Body of pancreas (tissue), 4 donors: ENCODE measurements around the gene TCF7L1. TPM values are rescaled to one million over a fixed set of nuclear protein-coding genes. Genes with fewer than 3 reads are reported as not detected.

Experiments
- ATAC-seq: fragments of 150-250 bp; one replicate; pipeline ENCODE4 v1.9.1; 2016
- DNase-seq, 4 donors: peaks; one replicate each; pipeline ENCODE4 v3.0.0-alpha.2; 2019
- H3K27ac ChIP-seq, 4 donors: fragments of 200-600 bp; sonication (generic); 1 replicate in 3 of 4; 2 replicates in 1 of 4; pipeline versions ENCODE4 v1.5.1 to v1.6.1; 2016 to 2019; ENCODE audit warnings: mild to moderate bottlenecking in 1 of 4, mixed read lengths in 1 of 4, moderate library complexity in 1 of 4
- H3K27me3 ChIP-seq, 2 donors: fragments of 200-600 bp; sonication (generic); one replicate each; pipeline ENCODE4 v1.6.0; 2016; ENCODE audit warnings: mild to moderate bottlenecking in 1 of 2
- H3K36me3 ChIP-seq, 2 donors: fragments of 200-600 bp; sonication (generic); replicated peaks in 1 of 2; 2 replicates each; pipeline ENCODE4 v1.5.1; 2016; ENCODE audit warnings: low read depth in 2 of 2; ENCODE audit not compliant: insufficient read depth in 1 of 2
- H3K4me1 ChIP-seq: fragments of 200-600 bp; sonication (generic); one replicate; pipeline ENCODE4 v1.6.0; 2016
- H3K4me3 ChIP-seq, 2 donors: fragments of 200-600 bp; sonication (generic); 1 replicate in 1 of 2; 2 replicates in 1 of 2; pipeline ENCODE4 v1.5.1; 2016 to 2019
- H3K9me3 ChIP-seq, 3 donors: fragments of 200-600 bp; sonication (generic); 1 replicate in 2 of 3; 2 replicates in 1 of 3; pipeline ENCODE4 v1.5.1; 2016
- CTCF ChIP-seq, 7 experiments: fragments of 450-650 bp in 4 of 7; fragments of 200-600 bp in 3 of 7; sonication (generic) in 3 of 7; IDR thresholded peaks; one replicate each; pipeline ENCODE4 v1.5.1; 2016 to 2019; ENCODE audit warnings: antibody characterized with exemption in 7 of 7
- POLR2A ChIP-seq, 3 donors: fragments of 450-650 bp; IDR thresholded peaks; one replicate each; pipeline ENCODE4 v1.6.1; 2016; ENCODE audit warnings: antibody characterized with exemption in 3 of 3, mild to moderate bottlenecking in 2 of 3
- WGBS, 2 donors: methylation state at CpG; one replicate each; pipeline ENCODE4 v1.1.5; 2017; 5-methylcytosine and 5-hydroxymethylcytosine counted together
- intact Hi-C: fragments of 100-400 bp; cut with DNase I; formaldehyde crosslinking; loops from one replicate; pipeline ENCODE4 v1.15.1; 2023
- total RNA-seq, 2 donors: library from RNA; depleted of rRNA; stranded (reverse); fragments of >200 nt; gene quantifications; one replicate each; pipeline ENCODE4 v1.1.0, GENCODE V29; 2016

The TCF7L1 gene
- total RNA-seq, 2 donors from 2014 or later = 2.1 to 4.3 TPM

- 76 to 82% methylated on average over 2 of the region's 2 CpGs for WGBS, 2 donors
- Histone ChIP-seq H3K4me3 (no peak overlapping the region), H3K9me3 (no peaks in the 10 kb centered on the region), H3K27ac (no peak overlapping the region), H3K36me3 (no peaks in the 10 kb centered on the region), H3K4me1 (no peaks in the 10 kb centered on the region), H3K27me3 (no peaks in the 10 kb centered on the region)
- no peak for TF ChIP-seq POLR2A (IDR thresholded peaks at IDR 0.05)
- TF ChIP-seq CTCF (IDR thresholded peaks at IDR 0.05) = no peak
- intact Hi-C loops = no loop called here
- DNase-seq = no peak
- ATAC-seq = no peak
These were observed 145.2 kb downstream of the TCF7L1 start for GRCh38 chr2:85278361-85278760.

DNA sequence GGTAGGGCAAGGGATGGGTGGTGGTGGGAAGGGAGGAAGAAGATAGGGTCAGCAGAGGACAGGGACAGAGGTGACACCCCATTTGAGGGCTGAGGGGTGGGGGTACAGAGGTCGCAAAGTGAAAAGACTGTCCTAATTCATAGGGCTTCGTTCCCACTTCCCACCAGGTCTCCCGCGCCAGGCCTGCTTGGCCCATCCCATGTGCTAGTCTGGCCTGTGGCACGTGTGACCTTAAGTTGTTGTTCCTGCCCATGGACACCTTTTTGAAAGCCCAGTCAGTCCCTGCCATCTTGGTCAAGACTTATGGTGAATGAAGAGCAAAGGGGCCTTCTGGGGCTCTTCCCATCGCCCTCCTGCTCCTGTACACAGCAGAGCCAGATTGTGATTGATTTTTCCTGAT, 148.4 kb downstream of the TCF7L1 start:
- DNase-seq (no peak), ATAC-seq (no peak)
- Histone ChIP-seq H3K4me1 (no peaks in the 10 kb centered on the region), H3K27ac (no peak overlapping the region), H3K9me3 (no peaks in the 10 kb centered on the region), H3K27me3 (no peaks in the 10 kb centered on the region), H3K36me3 (no peaks in the 10 kb centered on the region), H3K4me3 (no peak overlapping the region)
- 80 to 85% methylated on average over 6 of the region's 6 CpGs for WGBS, 2 donors
- no peak for TF ChIP-seq CTCF (IDR thresholded peaks at IDR 0.05)
- TF ChIP-seq POLR2A (IDR thresholded peaks at IDR 0.05) = no peak
- intact Hi-C loops = loop anchor here (10.0 kb wide), 1 partner anchor 367 kb away; no protein-coding TSS in a partner anchor

DNA sequence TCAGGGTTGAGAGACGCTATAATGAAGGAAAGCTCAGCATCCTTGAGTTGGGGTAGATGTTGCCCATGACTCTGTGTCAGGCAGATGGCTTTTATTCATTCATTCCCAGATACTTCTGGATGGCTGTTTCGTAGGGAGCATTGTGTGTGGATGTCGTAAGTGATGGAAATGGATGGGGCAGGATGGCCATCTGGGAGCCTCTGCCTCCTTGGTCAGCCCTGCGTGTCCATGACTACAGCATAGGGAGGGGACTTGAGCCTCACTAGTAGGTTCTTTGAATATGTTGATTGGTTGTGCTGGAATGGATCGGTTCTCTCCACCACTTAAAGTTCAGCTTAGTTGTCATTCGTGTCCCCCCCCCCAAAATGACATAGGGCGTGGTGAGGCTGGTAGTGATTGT, 149.7 kb downstream of the TCF7L1 start:
- H3K27me3 ChIP-seq = no peaks in the 10 kb centered on the region
- WGBS, 2 donors = 87 to 91% methylated on average over 7 of the region's 7 CpGs
- DNase-seq (no peak), ATAC-seq (no peak)
- no peak overlapping the region for H3K27ac ChIP-seq
- H3K36me3 ChIP-seq = no peaks in the 10 kb centered on the region
- H3K9me3 ChIP-seq = no peaks in the 10 kb centered on the region
- no peaks in the 10 kb centered on the region for H3K4me1 ChIP-seq
- H3K4me3 ChIP-seq = no peak overlapping the region
- intact Hi-C loops = loop anchor here (10.0 kb wide), 1 partner anchor 368 kb away; no protein-coding TSS in a partner anchor
- TF ChIP-seq POLR2A (IDR thresholded peaks at IDR 0.05) (no peak), CTCF (IDR thresholded peaks at IDR 0.05) (no peak)

- no peaks in the 10 kb centered on the region for H3K27me3 ChIP-seq
- H3K36me3 ChIP-seq = no peaks in the 10 kb centered on the region
- H3K9me3 ChIP-seq = no peaks in the 10 kb centered on the region
- TF ChIP-seq POLR2A (IDR thresholded peaks at IDR 0.05) (no peak), CTCF (IDR thresholded peaks at IDR 0.05) (no peak)
- intact Hi-C loops = loop anchor here (10.0 kb wide), 1 partner anchor 369 kb away; no protein-coding TSS in a partner anchor
- H3K4me3 ChIP-seq = no peak overlapping the region
- no peak overlapping the region for H3K27ac ChIP-seq
- DNase-seq (no peak), ATAC-seq (no peak)
- 80 to 96% methylated on average over 8 of the region's 8 CpGs for WGBS, 2 donors
- no peaks in the 10 kb centered on the region for H3K4me1 ChIP-seq
These were observed 150.4 kb downstream of the TCF7L1 start for GRCh38 chr2:85283641-85284040.

- WGBS, 2 donors = 61 to 75% methylated on average over 8 of the region's 8 CpGs
- Histone ChIP-seq H3K4me3 (no peak overlapping the region), H3K9me3 (no peaks in the 10 kb centered on the region), H3K4me1 (no peaks in the 10 kb centered on the region), H3K36me3 (no peaks in the 10 kb centered on the region), H3K27ac (no peak overlapping the region), H3K27me3 (no peaks in the 10 kb centered on the region)
- DNase-seq = no peak
- no peak for ATAC-seq
- TF ChIP-seq POLR2A (IDR thresholded peaks at IDR 0.05) (no peak), CTCF (IDR thresholded peaks at IDR 0.05) (no peak)
- intact Hi-C loops = loop anchor here (5.0 to 10.0 kb wide), 3 partner anchors 155 to 372 kb away; partner anchors contain the start of gene TCF7L1
These were observed 153.7 kb downstream of the TCF7L1 start for GRCh38 chr2:85286918-85287317.
